ENCODE data around the gene GYG2. TPM values are rescaled to one million over a fixed set of nuclear protein-coding genes. Genes with fewer than 3 reads are reported as not detected.

Gene GYG2
- total and polyA plus RNA-seq, 2 donors (not counting 3 experiments of a cell fraction or from before 2014, with no cell fraction given) = 0.12 to 0.22 TPM

- H3K27me3 ChIP-seq (ENCODE audit: control insufficient read depth in 2 of 2, insufficient read depth in 2 of 2, low read length in 2 of 2) = no peaks in the 10 kb centered on the region
- H4K20me1 ChIP-seq (replicated peaks; ENCODE audit: control insufficient read depth, extremely low read depth, insufficient read depth, low read length) = no peaks in the 10 kb centered on the region
- peak; percentile 62 for DNase-seq (ENCODE audit: low read depth, low spot score)
- H3K79me2 ChIP-seq (ENCODE audit: control insufficient read depth, insufficient read depth, low read length) = no peaks in the 10 kb centered on the region
- dilution Hi-C loops (cut with MboI; ENCODE audit: extremely low pct_ligation_motif_present, low sequenced_read_pairs) = no loop called here
- H3K4me1 ChIP-seq (ENCODE audit: control insufficient read depth, extremely low read depth, insufficient read depth, low read length) = no peaks in the 10 kb centered on the region
- H3K9me3 ChIP-seq (replicated peaks; ENCODE audit: control insufficient read depth, insufficient read depth, low read length) = no peaks in the 10 kb centered on the region
- peak overlapping the region; percentile 82 for H3K9ac ChIP-seq (replicated peaks; ENCODE audit: extremely low read depth, insufficient read depth, low read length)
- no peaks in the 10 kb centered on the region for H3K9me1 ChIP-seq (replicated peaks; ENCODE audit: control insufficient read depth, extremely low read depth, insufficient read depth, low read length)
- H3K27ac ChIP-seq (ENCODE audit: insufficient read depth, low read depth, low read length) = peak overlapping the region; percentile 77
- H3K4me2 ChIP-seq (ENCODE audit: insufficient read depth, low read length) = peak overlapping the region; percentile 64
- H3K4me3 ChIP-seq (replicated peaks in 1 of 3; ENCODE audit: insufficient read depth in 1 of 3, low read depth in 1 of 3, low read length in 3 of 3) = peak overlapping the region; percentile 24 to 51 (median 40)
- CTCF ChIA-PET = interaction anchor here (0.8 to 1.0 kb wide), 2 partner anchors 9 to 53 kb away, joined by 3 to 4 read pairs; no protein-coding TSS in a partner anchor
- FAIRE-seq = no peak
- peak overlapping the region; percentile 67 for H2AFZ ChIP-seq (ENCODE audit: low read depth, low read length)
- intact Hi-C loops (cut with micrococcal nuclease) = loop anchor here (1.0 to 5.0 kb wide), 3 partner anchors 36 to 236 kb away; partner anchors contain the start of gene CD99
- no peaks in the 10 kb centered on the region for H3K36me3 ChIP-seq (ENCODE audit: control insufficient read depth in 2 of 2, extremely low read depth in 1 of 2, insufficient read depth in 2 of 2, low read length in 2 of 2)
- BruUV-seq (replicated peaks) = no TSS peak
- TF ChIP-seq POLR2AphosphoS5 (IDR thresholded peaks at IDR 0.05; ENCODE audit: insufficient read depth, low read depth, low read length) = no peak
- no peak for TF ChIP-seq FOS (IDR thresholded peaks at IDR 0.05; ENCODE audit: borderline replicate concordance, insufficient read depth, low read length)
- TF ChIP-seq EZH2 (IDR thresholded peaks at IDR 0.05; ENCODE audit: borderline replicate concordance, low read depth, low read length, severe bottlenecking) = no peak
- TF ChIP-seq POLR2A (IDR thresholded peaks at IDR 0.05; ENCODE audit: low read depth, low read length) = no peak
- TF ChIP-seq GATA2 (IDR thresholded peaks at IDR 0.05; ENCODE audit: insufficient read depth, insufficient read length, low read depth, low read length) = no peak
- no peak for TF ChIP-seq MAX (IDR thresholded peaks at IDR 0.05; ENCODE audit: insufficient read depth, insufficient read length)
- POLR2A ChIA-PET = interaction anchor here (2.1 kb wide), 1 partner anchor 36 kb away, joined by 15 read pairs; a partner anchor contains a TSS
Observed at GRCh38 chrX:2928191-2928582, 99.5 kb downstream of the GYG2 start.
